GM21619 (cell line): ENCODE data around the gene KBTBD12.
"Not testable (repeated sequence)": the region's sequence is repeated elsewhere in the genome, so short reads cannot be mapped to it uniquely, and the experiment has no call there.

Source experiments
- ATAC-seq: cut with Tn5 transposase; IDR thresholded peaks from one replicate; pipeline ENCODE4 v1.9.1; 2021; ENCODE audit not compliant: unreplicated experiment

Gene KBTBD12

GRCh38 chr3:127903611-127904375, 11.2 kb upstream of the KBTBD12 start:
- ATAC-seq: no peak

GRCh38 chr3:127905556-127905955, 9.5 kb upstream of the KBTBD12 start:
- no peak for ATAC-seq

- not testable (repeated sequence) for ATAC-seq
Observed at GRCh38 chr3:127906653-127907052, 8.4 kb upstream of the KBTBD12 start.

DNA sequence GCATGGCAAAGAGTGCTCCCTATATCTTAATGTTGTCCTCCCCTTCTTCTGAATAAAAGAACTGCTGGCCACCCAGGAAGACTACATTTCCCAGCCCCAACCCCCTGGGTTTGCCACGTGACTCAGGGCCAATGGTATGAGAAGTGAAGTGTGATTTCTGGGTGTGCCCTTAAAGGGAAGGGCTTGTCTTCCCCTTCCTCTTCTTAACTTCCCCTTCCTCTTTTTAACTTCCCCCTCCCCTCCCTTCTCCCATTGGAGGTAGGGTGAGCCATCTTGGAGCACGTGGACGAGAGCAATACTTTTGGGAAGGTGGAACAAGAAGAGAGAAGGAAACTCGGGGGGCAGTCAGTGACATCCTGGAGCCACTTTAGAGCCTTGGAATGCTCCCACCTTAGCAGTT, 6.8 kb upstream of the KBTBD12 start:
- no peak for ATAC-seq

GRCh38 chr3:127908951-127909350, 6.1 kb upstream of the KBTBD12 start:
- no peak for ATAC-seq

GRCh38 chr3:127909646-127910045, 5.4 kb upstream of the KBTBD12 start:
- ATAC-seq: no peak

DNA sequence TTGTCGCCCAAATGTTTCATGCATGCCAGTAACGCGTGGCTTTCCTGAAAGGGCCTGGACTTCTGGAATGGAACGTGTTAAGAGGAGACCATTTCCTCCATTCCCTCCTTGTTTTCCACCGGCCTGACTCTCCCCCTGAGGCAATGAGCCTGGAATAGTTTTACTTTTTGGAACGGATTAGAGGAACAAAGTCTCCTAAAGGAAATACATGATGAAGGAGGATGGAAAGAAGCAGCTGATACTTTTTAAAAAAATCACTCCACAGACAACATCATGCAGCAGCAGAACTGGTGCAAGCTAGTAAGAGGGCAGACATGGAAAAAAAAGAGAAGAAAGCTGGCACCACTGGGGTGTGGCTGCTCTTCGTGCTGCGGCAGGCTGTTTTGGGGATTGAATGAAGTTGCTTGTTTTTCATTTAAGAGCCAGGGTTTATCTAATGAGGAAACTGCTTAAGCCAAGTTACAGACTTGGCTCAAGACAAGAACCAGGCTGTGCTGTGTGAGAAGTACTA, 3.6 kb upstream of the KBTBD12 start:
- ATAC-seq: no peak

DNA sequence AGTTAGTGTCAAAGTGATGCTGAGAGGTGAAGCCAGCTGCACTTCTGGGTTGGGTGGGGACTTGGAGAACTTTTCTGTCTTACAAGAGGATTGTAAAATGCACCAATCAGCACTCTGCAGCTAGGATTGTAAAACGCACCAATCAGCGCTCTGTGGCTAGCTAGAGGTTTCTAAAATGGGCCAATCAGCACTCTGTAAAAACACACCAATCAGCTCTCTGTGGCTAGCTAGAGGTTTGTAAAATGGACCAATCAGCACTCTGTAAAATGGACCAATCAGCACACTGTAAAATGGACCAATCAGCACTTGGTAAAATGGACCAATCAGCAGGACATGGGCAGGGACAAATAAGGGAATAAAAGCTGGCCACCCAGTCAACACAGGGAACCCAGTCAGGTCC, 1.2 kb upstream of the KBTBD12 start:
- not testable (repeated sequence) for ATAC-seq

- ATAC-seq: no peak
Observed at GRCh38 chr3:127914584-127914983, 448 bp upstream of the KBTBD12 start.

DNA sequence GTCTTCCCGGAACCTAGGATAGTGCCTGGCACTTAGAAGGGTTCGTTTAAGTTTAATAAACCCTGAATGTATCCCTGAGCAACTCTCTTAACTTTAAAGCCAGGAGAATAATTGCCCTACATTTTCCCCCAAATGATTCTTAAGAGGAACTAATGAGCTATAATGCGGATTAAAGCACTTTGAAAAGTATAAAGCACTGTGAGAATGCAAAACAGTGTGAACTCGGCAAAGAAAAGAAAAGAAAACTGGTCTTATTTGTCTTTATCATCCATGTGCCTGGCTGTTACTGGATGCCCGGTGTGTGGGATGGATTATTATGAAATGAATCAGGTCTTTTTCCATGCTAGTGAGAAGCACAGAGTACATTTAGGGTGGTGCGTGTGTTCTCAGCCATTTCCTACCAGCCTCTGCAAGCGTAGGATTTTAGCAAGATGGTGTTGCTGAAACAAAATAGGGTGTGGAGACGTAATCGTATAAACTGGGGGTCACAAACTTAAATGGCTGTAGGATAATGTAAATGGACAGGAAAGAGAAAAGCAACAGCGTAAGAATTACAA, 983 bp downstream of the KBTBD12 start:
- no peak for ATAC-seq

- ATAC-seq: no peak
Observed at GRCh38 chr3:127920738-127921137, 5.7 kb downstream of the KBTBD12 start.

- ATAC-seq: no peak
Observed at GRCh38 chr3:127923611-127924010, 8.6 kb downstream of the KBTBD12 start.

DNA sequence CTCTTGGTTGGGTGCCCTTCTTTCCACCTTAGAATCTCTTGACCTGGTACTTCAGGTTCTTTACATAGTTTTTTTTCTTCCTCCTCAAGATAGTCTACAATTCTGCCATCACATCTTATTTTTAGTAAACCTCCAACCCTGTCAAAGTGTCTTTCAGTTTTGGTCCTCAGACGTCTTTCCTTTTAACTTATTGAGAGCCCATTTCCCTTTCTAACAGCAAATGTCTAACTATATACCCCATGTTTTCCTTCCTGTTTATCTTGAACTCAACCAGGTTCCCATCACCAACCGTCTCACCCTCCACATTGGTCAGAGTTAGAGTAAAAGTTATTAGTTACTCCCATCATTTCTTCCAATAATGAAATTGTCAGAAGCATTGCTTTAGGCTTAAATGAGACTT, 10.4 kb downstream of the KBTBD12 start:
- ATAC-seq: no peak

DNA sequence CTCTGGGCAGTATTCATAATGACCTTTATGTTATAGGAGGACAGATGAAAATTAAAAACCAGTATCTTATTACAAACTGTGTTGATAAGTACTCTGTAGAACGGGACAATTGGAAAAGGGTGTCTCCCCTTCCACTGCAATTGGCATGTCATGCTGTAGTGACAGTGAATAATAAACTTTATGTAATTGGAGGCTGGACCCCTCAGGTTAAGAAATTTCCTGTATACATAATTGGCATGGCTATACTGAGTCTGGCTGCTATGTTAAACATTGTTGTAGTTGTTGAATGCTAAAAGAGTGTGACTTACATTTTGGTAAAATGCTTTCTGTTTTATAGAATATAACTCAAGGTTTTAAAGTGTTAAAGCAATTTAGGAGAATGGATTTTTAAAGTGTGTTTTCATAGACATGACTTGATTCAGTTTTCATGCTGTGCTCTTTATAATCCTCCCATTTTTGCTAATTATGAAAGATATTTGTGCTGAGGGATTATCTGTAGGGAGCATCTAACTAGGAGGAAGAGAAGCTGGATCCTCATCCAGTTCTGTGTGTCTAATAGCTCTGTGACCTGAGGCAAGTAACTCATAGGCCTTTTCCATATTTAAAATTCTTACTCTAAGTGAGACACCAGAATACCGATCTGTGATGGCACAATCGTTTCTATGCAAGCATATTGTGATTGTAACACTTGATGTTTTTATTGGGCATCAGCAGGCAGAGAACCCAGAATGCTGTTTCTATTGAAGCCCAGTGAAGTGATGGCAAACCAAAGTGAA, 13.0 kb downstream of the KBTBD12 start:
- no peak for ATAC-seq

- ATAC-seq: no peak
Observed at GRCh38 chr3:127929818-127930413, 14.9 kb downstream of the KBTBD12 start.

DNA sequence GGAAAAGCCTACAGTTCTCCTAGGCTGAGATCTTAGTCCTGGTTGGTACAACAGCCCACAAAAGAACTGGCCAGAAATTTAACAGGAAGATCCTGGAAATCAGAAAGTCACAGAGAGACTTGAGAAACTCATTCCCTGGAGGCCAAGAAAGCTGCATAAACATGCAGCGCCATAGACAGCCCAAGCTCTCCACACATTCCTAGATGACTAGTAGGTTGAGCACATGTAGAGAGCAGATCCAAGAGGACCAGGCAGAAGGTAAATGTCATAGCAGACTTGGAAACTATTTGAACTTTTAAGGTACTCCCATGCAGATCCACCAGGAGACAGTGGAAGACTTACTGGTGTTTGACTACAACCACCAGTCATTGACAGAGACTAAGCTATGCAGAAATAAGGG, 18.4 kb downstream of the KBTBD12 start:
- ATAC-seq: no peak

DNA sequence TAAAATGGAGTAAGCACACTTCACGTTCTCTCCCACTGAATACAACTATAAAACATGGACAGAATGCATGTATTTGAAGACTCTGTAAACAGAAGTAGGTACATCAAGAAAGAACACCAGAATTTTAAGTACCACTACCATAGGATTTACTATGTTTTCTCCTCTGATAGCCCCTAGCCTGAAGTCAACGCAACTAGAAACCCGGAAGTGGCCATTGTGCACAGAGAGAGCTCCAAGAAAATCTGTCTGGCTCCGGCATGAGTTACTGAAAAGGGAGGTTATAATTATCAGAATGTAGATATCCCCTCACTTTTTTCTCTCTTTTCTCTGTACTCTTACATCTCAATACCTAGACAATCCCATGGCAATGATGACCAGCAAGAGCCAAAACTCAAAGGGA, 23.8 kb downstream of the KBTBD12 start:
- no peak for ATAC-seq

- no peak for ATAC-seq
Observed at GRCh38 chr3:127940116-127940515, 25.1 kb downstream of the KBTBD12 start.

GRCh38 chr3:127942613-127943012, 27.6 kb downstream of the KBTBD12 start:
- no peak for ATAC-seq

DNA sequence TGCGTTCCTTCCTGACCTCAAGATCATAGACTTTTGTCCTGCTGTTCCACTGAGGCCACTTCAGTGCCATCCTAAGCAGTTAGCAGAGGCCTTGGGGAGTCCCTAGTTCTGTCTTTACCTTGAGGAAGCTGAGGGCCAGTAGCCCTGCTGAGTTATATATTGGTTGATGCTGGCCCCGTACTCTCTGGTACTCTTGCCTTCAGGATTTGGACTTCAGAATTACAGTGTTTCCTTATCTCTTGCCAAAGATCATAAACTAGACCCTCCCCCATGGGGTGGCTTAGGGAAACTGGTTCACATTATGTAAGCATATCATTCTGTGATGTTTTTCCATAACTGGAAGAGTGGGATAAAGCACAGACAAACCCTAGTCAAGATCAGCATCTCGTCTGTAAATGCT, 33.2 kb downstream of the KBTBD12 start:
- ATAC-seq: no peak

DNA sequence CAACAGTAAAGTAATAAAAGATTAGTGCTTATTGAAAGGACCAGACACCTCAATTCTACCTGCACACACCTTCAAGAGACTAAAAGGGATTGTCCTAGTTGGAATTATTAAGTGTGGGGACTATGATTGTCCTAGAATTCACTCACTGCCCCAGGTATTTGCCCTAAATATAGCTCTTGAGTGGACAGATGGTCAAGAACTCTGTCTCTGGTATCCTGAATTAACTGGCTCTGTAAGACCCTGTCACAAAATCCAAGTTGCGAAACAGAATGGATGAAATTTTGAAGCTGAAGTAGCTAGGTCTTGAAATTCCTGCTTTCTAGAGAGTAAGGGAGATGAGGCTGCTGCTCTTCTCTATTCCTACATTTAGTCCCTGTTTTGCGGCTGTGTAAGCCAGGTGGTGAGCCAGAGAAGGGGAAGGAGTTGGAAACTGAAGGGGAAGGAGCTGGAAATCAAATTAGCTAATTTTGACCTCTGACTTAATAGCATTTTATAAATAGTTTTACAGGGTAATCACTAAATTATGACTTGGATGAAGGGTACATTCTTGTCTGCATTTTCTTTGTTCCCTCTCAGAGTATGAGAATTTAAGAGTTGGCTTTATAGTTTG, 34.5 kb downstream of the KBTBD12 start:
- no peak for ATAC-seq
